Inflammatory macrophage (primary cell): ENCODE results near the gene BRIP1.
"Not testable (repeated sequence)": the region's sequence is repeated elsewhere in the genome, so short reads cannot be mapped to it uniquely, and the experiment has no call there.

ENCODE experiments used
- DNase-seq, 2 donors: peaks; one replicate each; pipeline ENCODE4 v3.0.0-alpha.2; 2020 to 2022

BRIP1 gene

GRCh38 chr17:61826866-61827265, 36.5 kb downstream of the BRIP1 start:
- not testable (repeated sequence) for DNase-seq

DNA sequence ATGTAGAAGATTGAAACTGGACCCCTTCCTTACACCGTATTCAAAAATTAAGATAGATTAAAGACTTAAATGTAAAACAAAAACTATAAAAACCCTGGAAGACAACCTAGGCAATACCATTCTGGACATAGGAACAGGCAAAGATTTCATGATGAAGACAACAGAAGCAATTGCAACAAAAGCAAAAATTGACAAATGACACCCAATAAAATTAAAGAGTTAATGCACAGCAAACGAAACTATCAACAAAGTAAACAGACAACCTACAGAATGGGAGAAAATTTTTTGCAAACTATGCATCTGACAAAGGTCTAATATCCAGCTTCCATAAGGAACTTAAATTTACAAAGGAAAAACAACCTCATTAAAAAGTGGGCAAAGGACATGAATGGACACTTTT, 37.1 kb downstream of the BRIP1 start:
- not testable (repeated sequence) for DNase-seq

GRCh38 chr17:61825448-61826137, 37.7 kb downstream of the BRIP1 start:
- DNase-seq: no peak

- no peak for DNase-seq
Observed at GRCh38 chr17:61822326-61823285, 40.7 kb downstream of the BRIP1 start.

DNA sequence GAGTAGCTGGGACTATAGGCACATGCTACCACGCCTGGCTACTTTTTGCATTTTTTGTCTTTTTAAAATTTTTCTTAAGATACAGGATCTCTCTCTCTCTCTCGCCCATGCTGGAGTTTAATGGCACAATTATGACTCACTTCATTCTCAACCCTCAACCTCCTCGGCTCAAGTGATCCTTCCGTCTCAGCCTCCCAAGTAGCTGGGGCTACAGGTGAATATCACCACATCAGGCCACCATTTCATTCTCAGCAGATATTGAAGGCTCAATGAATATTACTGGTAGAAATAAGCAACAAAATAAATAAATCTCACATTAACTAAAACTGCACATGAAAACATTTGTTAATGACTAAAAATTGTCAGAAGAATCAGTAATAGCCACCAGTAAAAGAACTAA, 41.7 kb downstream of the BRIP1 start:
- DNase-seq: no peak

- not testable (repeated sequence) for DNase-seq
Observed at GRCh38 chr17:61819265-61819664, 44.1 kb downstream of the BRIP1 start.

DNA sequence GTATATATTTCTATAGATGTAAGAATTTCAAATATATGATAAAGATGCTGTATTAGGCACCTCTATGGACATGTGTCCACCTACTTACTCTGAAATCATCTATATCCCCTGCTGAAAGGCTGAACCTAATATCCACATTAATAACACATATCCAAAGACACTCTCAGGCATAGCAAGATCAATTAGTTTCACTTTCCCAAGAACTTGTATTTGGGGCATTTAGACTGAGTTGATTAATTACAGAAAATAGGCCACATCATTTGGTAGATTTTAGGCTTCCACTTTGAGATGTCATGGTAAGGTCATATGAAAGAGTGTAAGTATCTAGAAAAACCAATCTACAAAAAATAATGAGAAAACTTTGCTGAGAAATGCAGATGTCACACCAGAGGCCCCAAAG, 45.1 kb downstream of the BRIP1 start:
- DNase-seq: no peak

- DNase-seq: no peak
Observed at GRCh38 chr17:61817452-61817851, 45.9 kb downstream of the BRIP1 start.

DNA sequence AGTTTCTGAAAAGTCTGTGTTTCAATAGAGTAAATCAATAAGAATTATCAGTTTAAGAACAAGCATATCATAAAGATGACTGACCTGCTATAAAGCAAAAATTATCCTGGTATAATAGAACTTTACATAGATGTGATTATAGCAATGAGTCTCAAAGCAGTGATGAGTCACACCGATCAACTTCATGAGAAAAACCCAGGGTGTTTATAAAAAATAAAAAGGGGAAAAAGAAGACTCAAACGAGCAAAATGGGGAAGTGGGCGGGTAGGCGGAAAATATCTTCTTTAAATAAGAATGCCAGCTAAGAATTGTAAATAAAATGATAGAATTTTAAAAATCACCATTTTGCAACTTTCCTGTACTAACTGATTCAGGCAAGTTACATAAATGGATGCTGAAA, 46.8 kb downstream of the BRIP1 start:
- DNase-seq: peak; percentile 59 to 75

DNA sequence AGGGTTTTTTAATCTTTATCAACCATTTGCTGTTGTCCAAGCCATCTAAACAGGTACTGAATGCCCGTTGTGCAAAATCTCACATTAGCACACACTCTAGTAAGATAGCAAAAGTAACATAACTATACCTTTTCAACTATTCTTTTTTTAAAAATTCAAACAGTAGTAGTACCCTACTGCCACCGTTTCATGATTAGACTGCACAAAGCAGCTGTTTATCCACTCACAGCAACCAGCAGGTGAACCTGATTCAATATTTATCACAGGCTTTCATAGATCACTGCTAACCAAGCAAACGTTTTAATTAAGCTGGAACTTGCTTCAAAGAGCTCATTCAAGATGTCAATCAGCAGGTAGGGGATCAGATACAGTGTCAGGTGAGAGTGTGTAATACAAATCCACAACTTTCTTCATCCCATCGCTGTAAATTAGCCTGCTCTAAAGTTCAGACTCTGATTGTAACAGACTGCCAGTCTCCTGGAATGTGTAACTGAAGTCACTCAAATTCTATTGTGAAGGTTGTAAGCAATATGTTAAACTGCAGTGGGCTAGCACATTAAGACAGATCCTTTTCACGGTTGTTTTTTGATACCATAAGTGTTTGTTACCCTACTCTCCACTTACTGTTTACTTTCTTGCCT, 47.3 kb downstream of the BRIP1 start:
- DNase-seq: no peak

GRCh38 chr17:61814485-61814884, 48.8 kb downstream of the BRIP1 start:
- DNase-seq: no peak

- no peak for DNase-seq
Observed at GRCh38 chr17:61813211-61813610, 50.1 kb downstream of the BRIP1 start.

- DNase-seq: no peak
Observed at GRCh38 chr17:61812747-61813146, 50.6 kb downstream of the BRIP1 start.

DNA sequence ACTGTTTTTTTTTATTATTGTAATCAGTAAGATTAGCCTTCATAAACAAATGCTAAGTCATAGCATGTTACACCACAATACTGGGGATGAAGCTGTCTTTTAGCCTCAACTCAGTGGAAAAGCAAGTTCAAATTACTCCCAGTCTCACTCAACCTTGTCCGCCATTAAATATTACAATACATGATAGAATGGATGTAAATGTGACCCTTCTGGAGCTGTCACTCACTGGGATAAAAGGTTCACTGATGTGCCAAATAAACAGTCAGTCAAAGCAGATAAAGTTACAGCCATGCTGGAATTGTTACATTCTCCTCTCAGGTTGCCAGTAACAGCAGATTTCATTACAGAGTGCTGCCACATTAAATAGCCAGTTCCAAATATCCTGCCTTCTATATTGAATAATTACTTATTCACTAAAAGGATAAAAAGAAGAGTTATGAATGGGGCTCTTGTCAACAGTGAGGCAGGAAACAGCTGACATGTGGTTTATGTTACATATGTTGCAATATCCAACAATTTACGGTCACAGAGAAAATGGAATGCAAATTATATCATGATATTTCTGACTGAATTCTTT, 53.4 kb downstream of the BRIP1 start:
- DNase-seq: peak in 1 of 2 donors; percentile 18

DNA sequence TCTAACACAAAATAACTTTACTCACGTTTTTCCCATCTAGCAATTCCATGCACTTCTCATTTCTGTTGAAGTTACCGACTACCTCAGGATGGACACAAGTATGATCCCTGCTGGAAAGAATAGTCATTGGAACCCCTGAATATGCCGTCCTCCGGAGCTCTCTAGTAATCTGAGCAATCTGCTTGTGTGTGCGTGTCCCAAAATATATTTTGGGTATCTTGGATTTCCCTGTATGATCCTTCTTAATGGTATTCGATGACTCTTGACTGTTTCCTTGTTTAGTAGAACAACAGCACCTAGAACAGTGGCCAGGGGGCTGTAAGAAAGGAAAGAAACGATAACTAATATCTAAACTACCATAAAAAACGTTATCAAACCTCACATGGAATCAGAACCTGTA, 54.9 kb downstream of the BRIP1 start:
- no peak for DNase-seq

- DNase-seq: no peak
Observed at GRCh38 chr17:61806936-61807335, 56.4 kb downstream of the BRIP1 start.

GRCh38 chr17:61806081-61806828, 57.1 kb downstream of the BRIP1 start:
- no peak for DNase-seq

DNA sequence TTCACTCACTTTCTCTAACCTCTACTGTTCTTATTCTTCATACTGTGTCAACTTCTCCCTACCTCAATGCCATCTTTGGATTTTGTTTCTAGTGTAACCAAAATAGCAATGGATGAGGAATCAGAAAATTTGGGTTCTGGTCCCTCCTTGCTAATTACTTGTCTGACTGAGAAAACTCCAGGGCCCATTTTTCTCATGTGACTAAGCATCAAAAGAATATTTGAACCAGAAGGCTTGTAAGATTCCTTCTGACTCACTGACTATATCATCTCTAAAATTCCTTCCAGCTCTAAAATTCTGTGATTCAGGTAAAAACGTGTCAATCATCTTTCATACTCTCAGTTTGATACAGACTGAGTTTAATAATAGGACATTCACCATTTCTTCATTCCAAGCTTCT, 57.9 kb downstream of the BRIP1 start:
- DNase-seq: no peak

DNA sequence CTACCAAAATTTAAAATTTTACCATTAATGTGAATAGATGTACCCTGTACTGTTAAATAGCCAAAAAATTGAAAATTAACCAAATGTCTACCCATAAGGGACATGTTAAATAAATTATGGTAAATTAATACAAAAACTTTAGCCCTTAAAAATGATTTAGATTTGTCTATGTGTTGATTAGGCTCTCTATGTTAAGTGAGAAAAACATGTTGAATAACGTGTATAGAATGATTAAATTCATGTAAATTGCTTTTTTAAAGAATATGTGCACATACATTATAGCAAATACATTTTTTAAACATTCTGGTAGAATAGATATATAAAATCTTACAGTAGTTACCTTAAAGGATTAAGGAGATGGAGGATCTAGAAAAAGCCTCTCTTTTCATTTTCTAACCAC, 59.5 kb downstream of the BRIP1 start:
- no peak for DNase-seq

- DNase-seq: no peak
Observed at GRCh38 chr17:61803216-61803615, 60.1 kb downstream of the BRIP1 start.

DNA sequence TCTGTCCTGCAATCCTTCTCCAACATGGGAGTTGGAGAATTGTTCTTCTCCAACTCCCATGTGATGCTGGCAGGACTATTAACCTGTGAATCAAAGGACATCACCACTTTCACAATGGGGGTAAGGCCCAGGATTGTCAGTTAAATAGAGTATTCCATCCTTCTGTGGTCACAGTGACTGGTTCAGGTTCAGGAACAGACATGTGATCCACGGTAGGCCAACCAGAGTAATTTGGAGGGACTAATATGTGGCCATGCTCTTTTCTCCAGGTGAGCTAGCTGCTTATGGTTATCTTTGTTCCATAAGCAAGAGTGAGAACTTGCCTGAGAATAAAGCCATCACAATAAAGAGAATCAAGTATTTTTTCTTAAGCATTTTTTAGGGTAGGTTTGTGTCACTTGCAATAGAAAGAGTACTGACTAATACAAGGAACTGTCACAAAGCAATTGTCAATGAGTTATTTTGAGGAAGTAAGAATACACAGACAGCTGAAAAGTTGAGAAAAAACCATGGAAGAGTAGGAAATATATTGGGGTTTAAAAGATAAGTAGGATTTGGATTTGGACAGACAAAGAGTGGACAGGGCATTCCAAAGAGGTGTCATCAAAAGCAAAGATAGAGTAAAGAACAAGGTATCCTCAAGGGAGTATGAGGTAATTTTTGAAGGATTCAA, 63.4 kb downstream of the BRIP1 start:
- DNase-seq: no peak

- DNase-seq: no peak
Observed at GRCh38 chr17:61797283-61797682, 66.0 kb downstream of the BRIP1 start.
